OCI-LY7 (cell line): ENCODE data around the gene PLEKHH3.

Source experiments
- CTCF ChIP-seq: fragments of 200-600 bp; sonication (generic); conservative IDR thresholded peaks from 2 replicates; pipeline ENCODE4 v1.5.1; 2014; ENCODE audit warnings: mild to moderate bottlenecking, antibody characterized with exemption, low read length, moderate library complexity, mixed read lengths
- EZH2phosphoT487 ChIP-seq: fragments of 200-600 bp; sonication (generic); IDR thresholded peaks from 2 replicates; pipeline ENCODE4 v1.6.1; 2018; ENCODE audit warnings: low read depth, borderline replicate concordance, mild to moderate bottlenecking, mixed run types, antibody characterized with exemption, low read length, moderate library complexity, mixed read lengths

- TF ChIP-seq CTCF (no peak), EZH2phosphoT487 (no peak)
Observed at GRCh38 chr17:42678951-42679491, 2.2 kb upstream of the PLEKHH3 start.
